Stimulated activated CD8-positive, alpha-beta memory T cell treated with anti-CD3 and anti-CD28 coated beads, Interleukin-7, amount 100 ng/mL, for 24 hours (primary cell): ENCODE measurements around the gene SH2D3A.
"Not testable (repeated sequence)": the region's sequence is repeated elsewhere in the genome, so short reads cannot be mapped to it uniquely, and the experiment has no call there.

Experiments used
- DNase-seq: peaks from one replicate; pipeline ENCODE4 v3.0.0-alpha.2; 2020; ENCODE audit warnings: low read depth

The SH2D3A gene

GRCh38 chr19:6790194-6791128, 23.2 kb upstream of the SH2D3A start:
- no peak for DNase-seq

- no peak for DNase-seq
These were observed 21.7 kb upstream of the SH2D3A start for GRCh38 chr19:6788896-6789295.

- no peak for DNase-seq
These were observed 20.2 kb upstream of the SH2D3A start for GRCh38 chr19:6787393-6787792.

- DNase-seq, result no peak
These were observed 12.0 kb upstream of the SH2D3A start for GRCh38 chr19:6779206-6779605.

- DNase-seq, result no peak
These were observed 11.2 kb upstream of the SH2D3A start for GRCh38 chr19:6778386-6778785.

GRCh38 chr19:6777434-6777833, 10.2 kb upstream of the SH2D3A start:
- no peak for DNase-seq

- no peak for DNase-seq
These were observed 9.8 kb upstream of the SH2D3A start for GRCh38 chr19:6776999-6777398.

- not testable (repeated sequence) for DNase-seq
These were observed 8.8 kb upstream of the SH2D3A start for GRCh38 chr19:6776045-6776444.

- no peak for DNase-seq
These were observed 7.8 kb upstream of the SH2D3A start for GRCh38 chr19:6774821-6775707.

- no peak for DNase-seq
These were observed 6.2 kb upstream of the SH2D3A start for GRCh38 chr19:6773323-6773931.

GRCh38 chr19:6772866-6773322, 5.7 kb upstream of the SH2D3A start:
- DNase-seq, result no peak

GRCh38 chr19:6772028-6772865, 5.0 kb upstream of the SH2D3A start, which contains the start of gene VAV1:
Gene VAV1, plus strand, starts transcription at chr19:6772708. Its CDS starts 100 bp downstream, at chr19:6772808.
- DNase-seq, result peak; percentile 63

GRCh38 chr19:6771648-6772027, 4.4 kb upstream of the SH2D3A start:
- DNase-seq, result not testable (repeated sequence)

GRCh38 chr19:6769006-6769619, 1.9 kb upstream of the SH2D3A start:
- DNase-seq, result no peak

- DNase-seq, result no peak
These were observed 1.1 kb upstream of the SH2D3A start for GRCh38 chr19:6768236-6768785.

GRCh38 chr19:6767081-6767356, 216 bp downstream of the SH2D3A start:
- DNase-seq, result no peak

GRCh38 chr19:6766357-6767080, 716 bp downstream of the SH2D3A start:
- no peak for DNase-seq

GRCh38 chr19:6765738-6766356, 1.4 kb downstream of the SH2D3A start:
- DNase-seq, result no peak

GRCh38 chr19:6762253-6762797, 4.9 kb downstream of the SH2D3A start:
- not testable (repeated sequence) for DNase-seq
